Glomerular visceral epithelial cell (primary cell): ENCODE measurements around the gene BEGAIN.

Experiments
- DNase-seq: peaks from one replicate; pipeline ENCODE4 v3.0.0-alpha.2; 2016; ENCODE audit errors: extremely low spot score

Gene BEGAIN

DNA sequence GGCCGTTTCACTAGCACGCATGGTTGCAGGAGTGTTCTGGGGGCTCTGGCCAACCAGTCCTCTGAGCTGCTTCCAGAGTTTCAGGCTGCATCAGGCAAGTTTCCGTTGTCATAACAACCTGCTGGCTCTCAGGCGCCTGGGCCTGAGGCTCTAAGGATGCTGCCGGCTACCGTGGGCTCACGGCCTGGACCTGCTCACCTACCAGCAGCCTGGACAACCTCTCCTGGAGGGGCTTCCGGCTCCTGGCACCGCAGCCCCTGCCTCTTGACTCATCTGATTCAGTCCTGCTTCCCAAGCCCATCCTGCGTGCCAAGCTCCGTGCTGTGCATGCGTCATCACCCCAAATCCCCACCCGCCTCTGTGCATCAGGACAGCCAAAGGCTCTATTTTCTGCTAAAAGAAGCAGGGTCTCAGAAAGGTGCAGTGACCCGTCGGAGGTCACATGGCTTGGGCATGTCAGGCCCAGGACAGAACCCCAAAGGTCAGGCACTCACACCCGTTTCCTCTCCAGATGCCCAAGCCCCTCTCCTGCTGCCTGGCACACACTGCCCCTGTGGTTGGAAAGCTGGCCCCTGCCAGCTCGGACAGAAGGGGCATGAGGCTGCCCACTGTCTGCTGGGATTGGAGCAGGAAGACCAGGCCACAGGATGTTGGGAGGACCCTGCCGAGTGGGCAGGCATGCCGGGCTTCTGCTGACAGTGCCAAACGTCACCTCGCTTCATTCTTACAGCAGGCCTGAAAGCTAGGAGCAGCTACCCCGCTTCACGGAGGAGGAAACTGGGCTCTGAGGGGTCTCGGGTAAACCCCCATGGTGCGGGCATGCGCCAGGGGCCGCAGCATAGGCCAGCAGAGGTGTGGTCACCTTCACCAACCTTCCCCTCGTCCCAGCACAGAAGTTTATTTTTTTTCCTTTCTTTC, 5.7 kb downstream of the BEGAIN start:
- no peak for DNase-seq

GRCh38 chr14:100580316-100581227, 6.6 kb downstream of the BEGAIN start:
- DNase-seq, result no peak

DNA sequence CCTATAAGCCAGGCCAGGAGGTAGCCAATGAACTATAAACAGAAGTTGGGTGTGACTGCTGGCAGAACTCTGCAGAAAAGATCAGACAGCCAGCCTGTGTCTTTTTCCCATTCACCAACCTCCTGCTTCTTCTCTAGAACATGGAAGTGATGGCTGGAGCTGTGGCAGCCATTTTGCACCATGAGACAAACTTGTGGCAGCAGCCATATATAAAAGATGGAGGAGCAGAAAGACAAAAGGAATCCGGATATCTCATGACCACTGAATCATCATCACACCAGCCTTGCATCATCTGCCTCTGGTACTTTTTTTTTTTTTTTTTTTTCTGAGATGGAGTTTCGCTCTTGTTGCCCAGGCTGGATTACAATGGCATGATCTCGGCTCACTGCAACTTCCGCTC, 8.7 kb downstream of the BEGAIN start:
- DNase-seq, result no peak

GRCh38 chr14:100577986-100578431, 9.2 kb downstream of the BEGAIN start:
- no peak for DNase-seq

DNA sequence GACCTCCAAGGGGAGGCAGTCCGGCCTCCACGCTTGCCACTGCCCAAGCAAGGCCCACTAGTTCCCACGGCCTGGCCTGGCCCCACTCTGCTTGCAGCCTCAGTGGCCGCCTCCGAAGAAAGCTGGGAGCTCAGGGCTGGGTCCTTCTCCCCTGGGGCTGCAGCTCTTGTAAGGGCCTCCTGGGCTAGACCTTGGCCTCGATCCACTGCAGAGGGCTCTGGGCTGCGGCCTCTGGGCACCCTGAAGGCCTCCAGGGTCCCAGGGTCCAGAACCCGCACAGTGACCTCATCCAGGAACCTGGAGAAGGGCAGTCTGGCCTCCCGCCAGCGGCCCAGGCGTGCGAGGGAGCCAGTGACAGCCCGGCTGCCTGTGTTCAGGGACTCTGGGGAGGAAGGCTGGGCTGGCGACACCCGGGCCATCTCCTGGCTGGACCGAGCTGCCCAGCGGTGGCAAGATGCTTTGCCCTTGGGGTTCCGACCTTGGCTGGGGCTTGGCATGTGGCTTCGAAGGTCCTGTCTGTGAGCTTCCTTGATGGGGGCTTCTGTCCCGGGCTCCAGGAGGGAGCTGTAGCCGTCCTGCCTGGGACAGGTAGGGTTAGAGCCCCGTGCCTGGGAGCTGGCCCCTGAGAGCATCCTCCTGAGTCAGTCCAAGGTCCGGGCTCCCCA, 9.8 kb downstream of the BEGAIN start:
- DNase-seq, result no peak

DNA sequence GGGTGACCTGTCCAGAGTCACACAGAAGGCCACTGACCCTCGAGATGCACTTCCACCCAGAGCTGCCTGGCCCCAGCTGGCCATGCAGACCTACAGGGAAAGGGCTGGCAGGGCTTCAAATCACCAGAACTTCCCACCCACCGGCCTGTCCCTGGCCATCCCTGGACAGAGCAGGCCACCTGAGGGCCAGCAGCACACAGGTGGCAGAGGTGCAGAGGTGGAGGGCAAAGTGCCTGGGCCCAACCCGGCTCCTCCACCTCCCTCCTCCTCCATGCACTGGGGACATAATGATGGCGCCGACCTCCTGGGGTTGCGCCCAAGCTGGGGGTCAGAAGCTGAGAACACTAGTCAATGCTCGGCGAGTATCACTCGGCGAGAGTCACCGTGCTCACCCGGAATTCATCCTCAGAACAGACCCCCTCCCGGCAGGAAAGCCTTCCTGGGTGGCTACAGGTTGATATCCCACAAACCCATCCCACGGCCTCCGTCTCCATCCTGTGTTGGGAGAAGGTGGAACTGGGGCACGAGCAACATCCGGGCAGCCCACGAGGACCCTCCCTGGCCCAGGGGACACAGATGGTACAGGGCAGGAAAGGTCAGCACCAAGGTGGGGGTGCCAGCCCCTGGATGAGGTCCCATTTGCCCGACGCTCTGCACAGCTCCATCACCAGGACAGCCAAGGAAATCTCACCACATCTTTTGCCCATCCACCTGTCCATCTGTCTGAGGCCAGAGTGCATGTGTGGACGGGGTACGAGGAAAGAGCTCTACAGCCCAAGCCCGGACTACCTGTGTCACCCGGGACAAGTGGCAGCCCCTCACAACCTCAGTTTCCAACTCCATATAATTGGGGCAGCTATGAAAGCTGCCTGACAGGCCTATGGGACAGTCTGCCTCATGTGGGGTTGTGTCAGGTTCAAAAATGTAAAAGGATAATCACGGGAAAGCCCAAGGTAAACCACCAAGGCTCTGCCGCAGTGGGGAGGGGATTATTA, 10.8 kb downstream of the BEGAIN start:
- DNase-seq, result no peak

DNA sequence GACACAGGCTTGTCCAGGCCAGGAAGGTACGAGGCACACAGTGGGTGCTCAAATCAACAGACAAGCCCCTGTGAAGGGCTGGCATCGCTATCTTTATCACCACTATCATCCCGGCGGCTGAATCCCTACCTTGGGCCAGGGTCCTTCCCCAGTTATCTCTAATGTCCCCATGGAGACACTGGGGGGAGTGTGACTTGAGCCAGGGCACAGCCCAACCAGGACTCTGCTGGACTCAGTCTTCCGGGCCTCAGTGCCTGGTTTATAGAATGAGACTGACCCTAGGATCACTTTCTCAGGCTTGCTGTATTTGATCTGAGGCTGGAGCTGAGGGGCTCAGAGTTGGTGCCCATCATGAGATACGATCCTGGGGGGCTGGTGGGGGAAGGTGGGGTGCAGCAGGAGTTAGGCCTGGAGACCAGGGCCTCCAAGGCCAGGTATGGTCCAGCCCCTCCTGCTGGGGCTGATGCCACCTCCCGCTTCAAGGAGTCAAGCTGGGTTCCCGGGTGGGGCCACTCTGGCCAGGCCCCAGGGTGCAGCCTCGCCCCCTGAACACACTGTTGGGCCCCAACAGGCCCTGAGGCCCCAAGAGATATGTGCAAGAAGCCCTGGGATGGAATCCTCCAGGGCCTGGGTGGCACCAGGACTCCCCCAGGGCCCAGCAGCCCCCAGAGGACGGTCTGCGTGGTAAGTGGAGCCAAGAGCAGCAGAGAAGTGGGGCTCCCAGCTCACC, 11.8 kb downstream of the BEGAIN start:
- DNase-seq, result no peak

DNA sequence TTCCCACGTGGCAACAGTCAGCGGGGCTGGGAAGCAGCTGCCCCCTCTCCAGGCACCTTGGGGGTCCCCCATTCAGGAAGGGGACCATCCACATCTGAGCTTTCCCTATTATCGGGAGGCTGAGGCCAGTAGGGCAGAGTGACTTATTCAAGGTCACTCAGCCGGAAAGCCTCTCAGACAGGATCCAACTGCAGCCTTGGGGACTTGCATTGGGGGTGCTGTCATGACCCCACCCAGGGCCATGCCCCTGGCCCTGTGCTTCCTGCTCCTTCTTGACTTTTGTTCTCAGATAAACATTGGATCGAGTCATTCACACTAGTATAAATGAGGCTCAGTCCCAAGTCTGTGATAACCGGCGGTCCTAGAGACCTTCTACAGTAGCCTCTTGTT, 12.6 kb downstream of the BEGAIN start:
- no peak for DNase-seq

DNA sequence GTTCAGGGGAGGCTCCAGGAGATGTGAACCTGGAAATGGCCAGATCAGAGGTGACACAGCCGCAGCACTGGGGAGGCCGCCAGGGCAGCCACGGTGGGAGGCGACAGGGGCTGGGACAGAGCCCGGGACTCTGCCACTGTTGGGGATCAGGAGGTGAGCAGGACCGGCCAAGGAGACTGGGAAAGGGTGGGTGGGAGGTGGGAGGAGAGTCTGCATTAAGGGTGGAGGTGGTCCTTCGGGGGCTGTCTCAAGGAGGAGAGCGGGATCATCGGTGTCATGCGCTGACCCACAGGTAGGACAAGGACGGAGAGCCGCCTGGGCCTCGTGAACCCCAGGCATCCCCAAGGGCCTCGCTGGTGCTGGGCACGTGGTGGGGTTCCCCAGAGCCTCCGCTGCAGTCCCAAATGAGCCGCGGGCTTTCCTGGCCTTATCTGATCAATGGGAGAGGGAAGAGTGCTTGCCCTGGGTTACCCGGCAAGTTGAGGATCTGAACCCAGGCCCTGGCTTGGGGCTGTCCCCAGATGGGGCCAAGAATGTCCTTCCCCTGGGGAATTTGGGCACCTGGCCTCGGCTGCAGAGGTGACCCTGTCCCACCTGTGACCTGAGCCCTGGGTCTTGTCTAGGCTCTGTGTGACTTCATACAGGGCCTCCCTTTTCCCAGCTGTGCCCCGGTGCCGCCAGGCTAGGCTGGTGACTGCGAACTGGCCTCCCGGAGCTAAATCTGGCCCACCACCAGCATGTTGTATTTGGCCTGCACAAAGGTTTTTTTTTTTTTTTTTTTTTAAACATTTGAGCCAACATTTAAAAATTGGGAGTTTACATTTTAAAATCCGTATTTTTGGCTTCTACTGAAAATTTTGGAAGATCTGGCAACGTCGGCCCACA, 13.2 kb downstream of the BEGAIN start:
- DNase-seq, result no peak

- DNase-seq, result no peak
Measured at GRCh38 chr14:100573002-100573756, 14.0 kb downstream of the BEGAIN start.

DNA sequence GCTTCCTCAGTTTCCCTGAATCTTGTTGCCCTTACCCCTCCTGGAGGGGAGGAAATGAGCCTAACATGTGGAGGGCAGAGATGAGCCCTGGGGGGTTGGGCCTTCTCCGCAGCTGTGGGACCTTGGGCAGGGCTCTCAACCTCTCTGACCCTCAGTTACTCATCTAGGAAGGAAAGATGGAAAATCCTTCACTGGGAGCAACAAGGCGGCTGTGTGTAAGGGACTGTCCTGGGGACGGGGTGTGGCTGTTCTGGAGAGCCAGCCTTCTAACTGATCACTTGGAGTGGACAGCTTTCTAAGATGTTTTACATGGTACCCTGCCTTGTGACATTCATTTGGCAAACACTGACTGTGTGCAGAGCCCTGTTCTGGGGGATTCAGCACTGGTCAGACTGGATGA, 14.7 kb downstream of the BEGAIN start:
- DNase-seq, result no peak

GRCh38 chr14:100571837-100572236, 15.4 kb downstream of the BEGAIN start:
- no peak for DNase-seq

DNA sequence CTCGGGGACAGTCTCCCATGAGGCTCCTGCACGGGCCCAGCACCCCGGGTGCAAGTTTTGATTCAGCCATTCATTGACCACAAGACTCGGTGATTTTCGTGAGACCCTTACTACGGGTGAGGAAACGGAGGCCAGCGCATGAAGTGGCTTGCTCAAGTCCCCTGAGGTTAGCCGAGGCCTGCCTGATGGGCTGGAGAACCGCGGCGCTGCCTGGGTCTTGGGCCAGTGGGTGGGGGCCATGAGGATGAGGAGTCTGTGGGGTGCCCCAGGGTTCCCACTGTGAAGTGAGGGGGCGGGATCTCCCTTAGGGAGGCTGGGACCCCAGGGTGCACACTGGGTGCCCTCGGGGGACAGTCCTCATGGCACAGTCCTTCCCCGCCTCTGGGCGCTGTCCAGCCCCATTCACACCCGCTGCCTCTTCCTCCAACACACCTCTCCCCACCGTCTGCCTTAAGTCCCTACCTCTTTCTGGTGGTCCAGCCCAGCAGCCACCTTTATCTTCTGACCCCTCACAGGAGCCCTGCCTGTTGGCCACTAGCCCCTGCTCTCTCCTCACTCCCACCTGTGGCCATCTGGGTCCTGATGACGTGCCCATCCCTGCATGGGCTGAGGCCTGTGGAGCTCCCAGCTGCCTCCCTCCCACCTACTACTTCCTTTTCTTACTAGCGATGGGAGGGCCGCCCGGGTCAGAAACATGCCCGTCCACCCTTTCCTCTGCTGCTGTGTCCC, 16.3 kb downstream of the BEGAIN start:
- no peak for DNase-seq

- DNase-seq, result no peak
Measured at GRCh38 chr14:100569734-100570286, 17.4 kb downstream of the BEGAIN start.

GRCh38 chr14:100568998-100569733, 18.1 kb downstream of the BEGAIN start:
- no peak for DNase-seq

DNA sequence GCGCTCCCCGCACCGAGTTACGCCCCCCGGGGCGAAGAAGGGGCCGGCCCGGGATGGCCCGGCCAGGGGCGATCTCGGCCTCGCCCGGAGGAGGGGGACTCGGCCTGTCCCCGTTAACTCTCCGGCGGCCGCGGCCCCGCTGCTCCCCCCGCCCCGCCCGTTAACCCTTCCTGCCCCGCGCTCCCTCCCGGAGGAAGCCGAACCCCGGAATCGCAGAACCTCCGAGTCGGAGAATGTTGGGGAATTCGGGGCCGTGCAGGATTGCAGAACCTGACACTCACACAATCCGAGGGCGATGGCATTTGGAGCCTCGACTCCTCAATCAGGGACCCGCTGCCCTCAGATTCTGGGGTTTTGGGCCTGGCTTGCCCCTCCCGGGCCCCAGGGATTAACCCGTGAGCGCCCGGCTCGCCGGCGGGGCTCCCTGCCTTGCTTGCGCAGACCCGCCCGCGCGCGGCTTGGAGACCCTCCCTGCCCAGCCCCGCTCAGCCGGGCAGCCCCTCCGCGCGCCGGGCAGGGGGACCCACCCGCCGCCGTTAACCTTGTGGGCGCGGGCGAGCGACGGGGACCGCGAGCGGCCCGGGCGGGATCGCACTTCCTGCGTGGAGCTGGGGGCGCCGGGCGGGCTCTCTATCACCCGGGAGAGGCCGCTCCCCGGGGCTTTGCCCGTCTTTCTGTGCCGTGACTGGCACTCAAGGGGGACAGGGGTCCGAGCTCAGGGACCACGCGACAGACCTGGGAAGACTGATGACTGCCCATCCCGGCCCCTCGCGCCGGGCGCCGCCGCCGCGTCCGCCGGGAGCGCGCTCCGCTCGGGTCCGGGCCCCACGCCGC, 18.8 kb downstream of the BEGAIN start:
- DNase-seq, result no peak
